CD14-positive monocyte (primary cell): ENCODE data around the gene RBM22. TPM values are rescaled to one million over a fixed set of nuclear protein-coding genes. Genes with fewer than 3 reads are reported as not detected.
A peak's percentile ranks its signal among the peaks of the same experiment; 100 is the strongest.

Source experiments
- DNase-seq, 3 donors: peaks; one replicate each; pipeline ENCODE4 v3.0.0-alpha.2; 2011 to 2022
- H2AFZ ChIP-seq: 2 replicates; pipeline ENCODE4 v1.6.0; 2012; ENCODE audit warnings: mild to moderate bottlenecking, low read depth, low read length, inconsistent platforms; ENCODE audit not compliant: insufficient read depth, poor library complexity, severe bottlenecking
- H3K27ac ChIP-seq, 2 donors: 1 replicate in 1 of 2; 2 replicates in 1 of 2; pipeline ENCODE4 v1.5.1; 2012 to 2013; ENCODE audit warnings: low read length in 2 of 2, control low read depth in 1 of 2, inconsistent platforms in 1 of 2, low read depth in 1 of 2, mild to moderate bottlenecking in 1 of 2
- H3K27me3 ChIP-seq, 2 donors: one replicate each; pipeline versions ENCODE4 v1.6.0 to v1.6.1; 2011 to 2013; ENCODE audit warnings: low read length in 2 of 2; ENCODE audit not compliant: control insufficient read depth in 2 of 2, insufficient read depth in 2 of 2
- H3K36me3 ChIP-seq, 2 donors: replicated peaks in 1 of 2; 1 replicate in 1 of 2; 2 replicates in 1 of 2; pipeline versions ENCODE4 v1.5.1 to v1.6.1; 2012 to 2013; ENCODE audit warnings: low read length in 2 of 2, control low read depth in 1 of 2, inconsistent platforms in 1 of 2, mild to moderate bottlenecking in 1 of 2; ENCODE audit not compliant: insufficient read depth in 2 of 2, control insufficient read depth in 1 of 2
- H3K4me1 ChIP-seq, 2 donors: 1 replicate in 1 of 2; 2 replicates in 1 of 2; pipeline versions ENCODE4 v1.5.1 to v1.6.1; 2012 to 2013; ENCODE audit warnings: low read length in 2 of 2, control low read depth in 1 of 2, inconsistent platforms in 1 of 2, mild to moderate bottlenecking in 1 of 2, moderate library complexity in 1 of 2; ENCODE audit not compliant: insufficient read depth in 2 of 2, control insufficient read depth in 1 of 2
- H3K4me2 ChIP-seq: replicated peaks from 2 replicates; pipeline ENCODE3; 2012; ENCODE audit warnings: low read length, moderate library complexity, mild to moderate bottlenecking; ENCODE audit not compliant: poor library complexity, severe bottlenecking; ENCODE audit errors: extremely low read depth
- H3K4me3 ChIP-seq, 3 experiments: fragments of 200-600 bp in 1 of 3; sonication (generic) in 1 of 3; replicated peaks in 1 of 3; 1 replicate in 2 of 3; 2 replicates in 1 of 3; pipeline ENCODE4 v1.5.1; 2011 to 2013; ENCODE audit warnings: low read length in 3 of 3, mild to moderate bottlenecking in 3 of 3, control low read depth in 2 of 3, low read depth in 2 of 3, inconsistent platforms in 1 of 3, moderate library complexity in 1 of 3
- H3K79me2 ChIP-seq: 2 replicates; pipeline ENCODE4 v1.6.0; 2012; ENCODE audit warnings: mild to moderate bottlenecking, control low read depth, inconsistent platforms, low read length, moderate library complexity; ENCODE audit not compliant: insufficient read depth
- H3K9ac ChIP-seq: 2 replicates; pipeline ENCODE4 v1.6.0; 2017; ENCODE audit warnings: low read length, mild to moderate bottlenecking; ENCODE audit not compliant: insufficient read depth, poor library complexity, severe bottlenecking
- H3K9me3 ChIP-seq, 2 donors: replicated peaks in 1 of 2; 1 replicate in 1 of 2; 2 replicates in 1 of 2; pipeline versions ENCODE4 v1.5.1 to v1.6.1; 2012 to 2013; ENCODE audit warnings: low read length in 2 of 2, control low read depth in 1 of 2; ENCODE audit not compliant: control insufficient read depth in 1 of 2, insufficient read depth in 1 of 2
- H4K20me1 ChIP-seq: 2 replicates; pipeline ENCODE4 v1.6.0; 2012; ENCODE audit warnings: mild to moderate bottlenecking, low read length, control low read depth, moderate library complexity; ENCODE audit not compliant: insufficient read depth
- H3K27ac Mint-ChIP-seq, 7 donors: one replicate each; pipeline ENCODE4 v1.8.0; 2020; ENCODE audit warnings: mild to moderate bottlenecking in 7 of 7, mixed read lengths in 7 of 7, moderate library complexity in 6 of 7, inconsistent platforms in 2 of 7
- H3K27me3 Mint-ChIP-seq, 3 donors: one replicate each; pipeline ENCODE4 v1.8.0; 2021 to 2022; ENCODE audit warnings: low read depth in 3 of 3, mild to moderate bottlenecking in 3 of 3, mixed read lengths in 3 of 3, moderate library complexity in 3 of 3, inconsistent platforms in 1 of 3
- H3K36me3 Mint-ChIP-seq, 2 donors: one replicate each; pipeline ENCODE4 v1.8.0; 2020; ENCODE audit warnings: mixed read lengths in 2 of 2, inconsistent platforms in 1 of 2, mild to moderate bottlenecking in 1 of 2
- H3K4me1 Mint-ChIP-seq: one replicate; pipeline ENCODE4 v1.8.0; 2020; ENCODE audit warnings: mild to moderate bottlenecking, mixed read lengths
- H3K4me3 Mint-ChIP-seq, 2 donors: one replicate each; pipeline ENCODE4 v1.8.0; 2020; ENCODE audit warnings: mild to moderate bottlenecking in 2 of 2, mixed read lengths in 2 of 2, moderate library complexity in 1 of 2
- H3K9me3 Mint-ChIP-seq, 7 donors: one replicate each; pipeline ENCODE4 v1.8.0; 2020 to 2022; ENCODE audit warnings: mixed read lengths in 7 of 7, mild to moderate bottlenecking in 6 of 7, moderate library complexity in 6 of 7, inconsistent platforms in 2 of 7
- CTCF ChIP-seq: fragments of 200-600 bp; IDR thresholded peaks from one replicate; pipeline ENCODE4 v1.8.0; 2022; ENCODE audit warnings: antibody characterized with exemption, mild to moderate bottlenecking
- WGBS: methylation state at CpG from one replicate; pipeline ENCODE4 v1.1.5; 2013; ENCODE audit warnings: missing lambda C conversion rate; ENCODE audit not compliant: insufficient coverage; 5-methylcytosine and 5-hydroxymethylcytosine counted together
- intact Hi-C, 2 donors: fragments of 100-400 bp; cut with micrococcal nuclease; formaldehyde crosslinking; loops; one replicate each; pipeline versions ENCODE4 v1.15.0 to v1.15.1; 2023
- polyA plus RNA-seq, 3 donors: library from polyadenylated mRNA; depleted of rRNA in 1 of 3; unstranded in 2 of 3; stranded (reverse) in 1 of 3; fragments of 300-500 nt in 2 of 3; fragments of >200 nt in 1 of 3; fragmentation: Illumina TruSeq in 2 of 3; gene quantifications; 1 replicate in 2 of 3; 2 replicates in 1 of 3; pipeline ENCODE4 v1.2.3, GENCODE V29; 2012 to 2021

The RBM22 gene
- polyA plus RNA-seq, 3 donors = 37.9 to 68.4 (median 47.4) TPM

- H3K4me1 Mint-ChIP-seq = peaks cover 44% of the 10 kb centered on the region
- WGBS = 0% methylated on average over 30 of the region's 51 CpGs
- H3K4me3 ChIP-seq = peak overlapping the region; percentile 26 to 80 (median 47)
Measured at GRCh38 chr5:150671509-150672236, 29.2 kb downstream of the RBM22 start.

DNA sequence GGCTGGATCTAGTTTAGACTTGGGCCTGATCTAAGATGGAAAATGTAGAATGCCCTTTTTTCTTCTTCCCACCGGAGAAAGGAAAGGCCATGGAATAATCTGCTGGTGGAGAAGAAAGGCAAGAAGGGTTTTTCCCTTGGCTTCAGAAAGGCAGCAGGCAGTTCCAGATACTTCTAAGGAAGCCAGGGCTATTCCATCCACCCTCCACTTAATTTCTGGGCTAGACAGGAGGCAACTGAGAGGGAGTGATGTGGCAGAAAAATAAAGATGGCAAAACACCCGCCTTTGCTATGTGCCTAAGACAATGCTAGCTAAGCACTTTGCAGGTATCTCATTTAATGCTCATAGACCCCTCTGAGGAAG is 29.9 kb downstream of the RBM22 start:
- peak overlapping the region in 1 of 2 donors; percentile 35 for H3K4me3 Mint-ChIP-seq
- H3K4me3 ChIP-seq = no peak overlapping the region
- peak overlapping the region; percentile 88 for H3K4me2 ChIP-seq
- peaks cover 0 to 3% (median 0%) of the 10 kb centered on the region in 7 donors for H3K9me3 Mint-ChIP-seq
- peak overlapping the region in 1 of 7 donors; percentile 69 for H3K27ac Mint-ChIP-seq
- peaks cover 0 to 6% of the 10 kb centered on the region in 2 donors for H3K36me3 Mint-ChIP-seq
- no peaks in the 10 kb centered on the region for H3K79me2 ChIP-seq
- peaks cover 14 to 22% (median 17%) of the 10 kb centered on the region in 3 donors for H3K27me3 Mint-ChIP-seq
- H3K4me1 ChIP-seq = peaks cover 33 to 36% of the 10 kb centered on the region in 2 donors
- H3K9me3 ChIP-seq = no peaks in the 10 kb centered on the region
- H3K36me3 ChIP-seq = no peaks in the 10 kb centered on the region
- no peak overlapping the region for H2AFZ ChIP-seq
- H3K27ac ChIP-seq = no peak overlapping the region
- peaks cover 43% of the 10 kb centered on the region for H3K4me1 Mint-ChIP-seq
- no peaks in the 10 kb centered on the region for H4K20me1 ChIP-seq
- intact Hi-C loops = no loop called here
- no peak for TF ChIP-seq CTCF
- no peak overlapping the region for H3K9ac ChIP-seq
- WGBS = no CpG with 5 or more reads among the region's 2 CpGs
- H3K27me3 ChIP-seq = peaks cover 7 to 16% of the 10 kb centered on the region in 2 donors
- no peak for DNase-seq

More at GRCh38 chr5:150671509-150672236, 29.2 kb downstream of the RBM22 start:
- Histone ChIP-seq H4K20me1 (no peaks in the 10 kb centered on the region), H3K4me2 (peak overlapping the region; percentile 88), H3K4me1 (peaks cover 33 to 36% of the 10 kb centered on the region in 2 donors), H3K27me3 (peaks cover 7 to 16% of the 10 kb centered on the region in 2 donors), H3K9me3 (no peaks in the 10 kb centered on the region), H3K9ac (peak overlapping the region; percentile 37), H3K27ac (no peak overlapping the region), H3K36me3 (no peaks in the 10 kb centered on the region), H2AFZ (peak overlapping the region; percentile 88), H3K79me2 (no peaks in the 10 kb centered on the region)
- Mint-ChIP-seq H3K27me3 (peaks cover 14 to 22% (median 18%) of the 10 kb centered on the region in 3 donors), H3K9me3 (peaks cover 0 to 3% (median 0%) of the 10 kb centered on the region in 7 donors), H3K27ac (no peak overlapping the region), H3K36me3 (peaks cover 0 to 6% of the 10 kb centered on the region in 2 donors), H3K4me3 (peak overlapping the region; percentile 84 to 92)
- DNase-seq = peak in 1 of 3 donors; percentile 19
- intact Hi-C loops = no loop called here
- no peak for TF ChIP-seq CTCF
